GM18858 (cell line): ENCODE results near the gene TMED4.
A peak's percentile ranks its signal among the peaks of the same experiment; 100 is the strongest.
"Not testable (repeated sequence)": the region's sequence is repeated elsewhere in the genome, so short reads cannot be mapped to it uniquely, and the experiment has no call there.

ENCODE experiments used
- ATAC-seq: cut with Tn5 transposase; IDR thresholded peaks from one replicate; pipeline ENCODE4 v1.9.1; 2021; ENCODE audit not compliant: unreplicated experiment

The TMED4 gene

DNA sequence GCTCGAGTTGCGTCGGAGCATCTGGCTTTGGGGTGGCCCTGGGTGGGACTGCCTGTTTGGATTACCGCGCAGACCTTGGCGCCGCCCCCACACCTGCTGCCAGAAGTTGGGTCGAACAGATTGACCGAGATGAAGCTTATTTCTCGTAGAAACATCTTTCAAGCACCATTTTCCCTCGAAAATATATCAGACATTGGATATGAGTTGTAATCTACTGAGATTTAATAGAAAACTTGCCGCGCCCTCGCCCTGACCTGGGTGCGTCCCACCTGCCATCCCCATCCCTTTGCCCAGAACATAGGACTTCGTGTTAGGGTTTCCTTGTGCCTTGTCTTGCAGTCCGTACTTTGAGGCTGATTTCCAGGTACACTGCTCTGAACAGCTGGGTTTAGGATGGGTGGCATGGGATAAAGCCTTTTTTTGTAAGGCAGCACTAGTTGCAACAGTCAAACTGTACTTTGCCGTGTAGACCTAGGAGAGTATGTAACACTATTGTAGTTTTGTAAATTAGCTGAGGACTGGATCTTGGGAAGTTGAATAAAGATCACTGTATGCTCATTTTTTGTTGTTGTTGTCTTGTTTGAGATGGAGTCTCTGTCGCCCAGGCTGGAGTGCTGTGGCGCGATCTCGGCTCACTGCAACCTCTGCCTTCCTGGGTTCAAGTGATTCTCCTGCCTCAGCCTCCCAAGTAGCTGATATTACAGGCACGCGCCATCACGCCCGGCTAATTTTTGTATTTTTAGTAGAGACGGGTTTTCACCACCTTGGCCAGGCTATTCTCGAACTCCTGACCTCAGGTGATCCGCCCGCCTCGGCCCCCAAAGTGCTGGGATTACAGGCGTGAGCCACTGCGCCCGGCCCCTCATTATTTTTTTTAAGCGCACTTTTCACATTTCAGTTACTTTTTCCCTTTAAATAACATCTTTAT lies 25.4 kb upstream of the TMED4 start:
- no peak for ATAC-seq

DNA sequence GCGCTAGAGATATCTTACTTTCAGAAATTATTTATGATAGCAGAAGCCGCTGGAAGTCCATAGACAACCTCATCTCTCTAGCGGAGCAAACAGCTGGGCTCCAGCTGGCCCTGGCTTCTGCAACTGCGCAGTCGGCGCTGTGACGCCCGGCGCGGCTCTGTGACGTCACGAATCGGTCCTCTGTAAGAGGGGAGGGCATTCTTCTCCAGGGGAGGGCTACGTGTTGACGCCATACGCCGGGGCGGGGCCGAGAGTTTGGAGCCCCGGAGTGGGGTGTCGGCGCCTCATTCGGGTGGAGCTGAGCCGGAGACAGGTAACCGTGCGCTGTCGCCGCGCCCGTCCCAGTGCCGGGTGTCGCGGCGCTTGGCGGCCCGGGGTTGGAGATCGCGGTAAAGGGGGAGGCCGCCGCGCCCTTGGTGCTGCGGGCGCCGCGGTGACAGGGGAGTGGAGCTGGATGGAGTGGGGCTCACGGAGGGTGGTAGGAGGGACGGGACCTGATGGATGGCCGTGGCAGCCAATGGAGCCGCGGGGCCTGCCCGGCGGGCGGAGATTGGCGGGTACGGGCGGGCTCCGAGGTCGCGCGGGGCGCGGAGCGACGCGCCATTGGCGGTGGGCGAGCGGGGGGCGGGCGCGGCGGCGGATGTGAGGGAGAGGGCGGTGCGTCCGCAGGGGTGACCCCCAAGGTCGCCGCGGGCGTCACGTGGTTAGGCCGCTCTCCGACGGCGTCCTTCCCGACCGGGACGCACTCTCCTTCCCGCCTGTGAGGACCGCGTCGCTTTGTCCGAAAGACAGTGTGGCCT lies 24.5 kb upstream of the TMED4 start, which contains the start of gene OGDH:
OGDH (plus strand) TSS at position 287 of the 800 bp plus-strand sequence. CDS start 17,717 bp downstream, outside the sequence.
- ATAC-seq, result peak; percentile 83

DNA sequence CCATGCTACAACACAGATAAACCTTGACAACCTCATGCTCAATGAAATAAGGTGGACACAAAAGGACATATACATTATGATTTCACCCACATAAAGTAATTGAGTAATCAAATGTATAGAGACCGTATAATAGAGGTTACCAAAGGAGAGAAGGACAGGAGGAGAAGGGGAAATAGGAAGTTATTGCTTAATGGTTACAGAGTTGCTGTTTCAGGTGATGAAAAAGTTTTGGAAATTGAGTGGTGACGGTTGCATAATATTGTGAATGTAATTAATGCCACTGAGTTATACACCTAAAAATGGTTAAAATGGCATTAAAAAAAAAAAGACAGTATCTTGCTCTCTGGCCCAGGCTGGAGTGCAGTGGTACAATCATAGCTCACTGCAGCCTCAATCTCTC lies 22.9 kb upstream of the TMED4 start:
- no peak for ATAC-seq

DNA sequence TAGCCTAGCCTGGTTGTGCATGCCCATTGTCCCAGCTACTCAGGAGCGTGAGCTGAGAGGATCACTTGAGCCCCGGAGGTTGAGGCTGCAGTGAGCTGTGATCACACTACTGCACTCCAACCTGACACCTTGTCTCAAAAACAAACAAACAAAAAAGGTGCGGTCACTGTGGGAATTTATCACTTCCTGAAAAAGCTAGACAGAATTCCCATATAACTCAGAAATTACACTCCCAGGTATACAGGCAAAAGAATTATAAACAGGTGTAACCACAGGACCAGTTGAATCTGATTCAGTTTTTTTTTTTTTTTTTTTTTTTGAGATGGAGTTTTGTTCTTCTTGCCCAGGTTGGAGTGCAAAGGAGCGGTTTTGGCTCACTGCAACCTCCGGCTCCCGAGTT lies 21.2 kb upstream of the TMED4 start:
- ATAC-seq, result no peak

DNA sequence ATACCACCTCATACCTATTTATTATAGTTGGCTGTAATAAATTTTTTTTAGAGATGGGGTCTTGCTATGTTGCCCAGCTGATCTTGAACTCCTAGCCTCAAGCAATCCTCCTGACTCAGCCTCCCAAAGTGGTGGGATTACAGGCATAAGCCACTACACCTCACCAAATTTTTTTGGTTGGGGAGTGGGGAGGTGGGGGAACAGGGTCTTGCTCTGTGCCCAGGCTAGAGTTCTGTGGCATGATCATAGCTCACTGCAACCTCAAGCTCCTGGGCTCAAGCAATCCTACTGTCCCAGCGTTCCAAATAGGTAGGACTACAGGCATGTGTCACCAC lies 20.5 kb upstream of the TMED4 start:
- ATAC-seq, result no peak

DNA sequence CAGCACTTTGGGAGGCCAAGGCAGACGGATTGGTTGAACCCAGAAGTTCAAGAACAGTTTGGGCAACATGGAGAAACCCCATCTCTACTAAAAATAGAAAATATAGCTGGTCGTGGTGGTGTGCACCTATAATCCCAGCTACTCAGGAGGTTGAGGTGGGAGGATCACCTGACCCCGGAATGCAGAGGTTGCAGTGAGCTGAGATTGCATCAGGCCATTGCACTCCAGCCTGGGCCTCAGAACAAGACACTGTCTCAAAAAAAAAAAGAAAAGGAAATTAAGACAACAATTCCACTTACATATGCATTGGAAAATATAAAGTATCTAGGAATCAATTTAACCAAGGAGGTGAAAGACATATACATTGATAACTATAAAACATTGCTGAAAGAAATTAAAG lies 17.2 kb upstream of the TMED4 start:
- no peak for ATAC-seq

DNA sequence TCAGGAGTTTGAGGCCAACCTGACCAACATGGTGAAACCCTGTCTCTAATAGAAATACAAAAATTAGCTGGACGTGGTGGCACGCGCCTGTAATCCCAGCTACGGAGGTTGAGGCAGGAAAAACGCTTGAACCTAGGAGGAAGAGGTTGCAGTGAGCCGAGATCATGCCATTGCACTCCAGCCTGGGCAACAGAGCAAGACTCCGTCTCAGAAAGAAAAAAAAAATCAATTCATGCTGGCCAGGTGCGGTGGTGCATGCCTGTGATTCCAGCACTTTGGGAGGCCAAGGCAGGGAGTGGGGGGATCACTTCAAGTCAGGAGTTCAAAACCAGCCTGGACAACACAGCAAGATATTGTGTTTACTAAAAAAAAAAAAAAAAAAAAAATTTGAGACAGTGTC lies 15.2 kb upstream of the TMED4 start:
- ATAC-seq, result not testable (repeated sequence)

DNA sequence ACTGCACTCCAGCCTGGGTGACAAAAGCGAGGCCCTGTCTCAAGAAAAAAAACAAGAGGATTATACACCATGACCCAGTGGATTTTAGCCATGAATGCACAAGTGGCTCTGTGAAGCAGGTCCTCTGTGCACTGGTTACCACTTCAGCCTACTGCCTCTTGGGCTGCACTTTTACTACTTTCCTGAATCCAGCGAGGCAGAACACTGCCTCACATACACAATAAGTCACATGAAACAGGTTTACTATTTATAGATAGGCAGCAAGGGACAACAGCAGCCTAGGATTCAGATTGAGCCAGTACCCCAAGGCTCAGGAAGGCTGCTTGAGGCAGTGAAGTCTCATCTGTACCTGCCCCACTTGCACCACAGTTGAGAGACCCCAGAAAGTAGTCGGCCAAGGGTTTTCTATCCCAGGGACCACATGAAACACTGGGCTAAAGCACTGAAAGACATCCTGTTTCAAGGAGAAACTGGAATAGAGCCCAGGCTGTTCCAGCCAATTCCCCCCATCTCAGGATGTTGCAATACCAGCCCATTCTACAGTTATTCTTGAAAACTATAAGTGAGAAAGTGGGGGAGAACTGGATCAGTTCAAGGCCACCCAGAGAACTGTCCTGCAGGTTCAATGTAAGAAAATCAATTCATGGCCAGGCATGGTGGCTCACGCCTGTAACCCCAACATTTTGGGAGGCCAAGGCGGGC lies 14.1 kb upstream of the TMED4 start:
- ATAC-seq, result no peak

DNA sequence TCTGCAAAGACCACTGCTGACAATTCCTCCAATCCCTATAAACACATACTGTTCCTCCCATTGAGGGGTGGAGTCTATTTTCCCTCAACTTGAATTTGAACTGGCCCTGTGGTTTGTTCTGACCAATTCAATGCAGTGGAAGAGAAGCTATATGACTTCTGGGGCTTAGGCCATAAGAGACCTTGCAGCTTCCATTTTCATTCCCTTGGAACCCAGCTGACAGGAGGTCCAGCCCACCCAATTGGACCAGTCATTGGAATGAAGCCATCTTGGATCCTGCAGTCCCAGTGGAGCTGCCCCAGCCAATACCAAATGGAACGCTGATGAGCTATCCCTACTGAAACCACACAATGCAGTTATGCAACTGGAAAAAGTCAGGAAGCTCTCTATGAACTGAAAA lies 8.9 kb upstream of the TMED4 start:
- no peak for ATAC-seq

DNA sequence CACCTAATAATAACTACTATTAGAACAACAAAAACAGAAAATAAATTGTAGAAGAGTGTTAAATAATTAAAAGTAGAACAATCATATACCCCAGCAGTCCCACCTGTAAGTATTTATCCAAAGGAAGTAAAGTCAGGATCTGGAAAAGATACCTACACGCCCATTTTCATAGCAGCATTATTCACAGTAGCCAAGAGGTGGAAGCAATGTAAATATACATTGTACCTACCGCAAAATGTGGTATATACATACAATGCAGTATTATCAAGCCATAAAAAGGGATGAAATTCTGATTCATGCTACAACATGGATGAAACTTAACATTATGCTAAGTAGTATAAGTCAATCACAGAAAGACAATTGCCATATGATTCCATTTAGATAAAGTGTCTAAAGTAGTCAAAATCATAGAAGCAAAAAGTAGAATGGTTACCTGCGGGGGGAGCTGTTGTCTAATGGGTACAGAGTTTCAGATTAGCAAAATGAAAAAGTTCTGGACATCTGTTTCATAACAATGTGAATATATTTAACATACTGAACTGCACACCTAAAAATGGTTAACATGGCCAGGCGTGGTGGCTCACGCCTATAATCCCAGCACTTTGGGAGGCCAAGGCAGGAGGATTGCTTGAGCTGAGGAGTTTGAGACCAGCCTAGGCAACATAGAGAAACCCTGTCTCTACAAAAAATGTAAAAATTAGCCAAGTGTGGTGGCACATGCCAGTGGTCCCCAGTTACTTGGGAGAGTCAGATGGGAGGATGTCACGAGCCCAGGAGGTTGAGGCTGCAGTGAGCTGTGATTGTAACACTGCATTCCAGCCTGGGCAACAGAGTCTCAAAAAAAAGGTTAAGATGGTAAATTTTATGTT lies 6.0 kb upstream of the TMED4 start:
- no peak for ATAC-seq

DNA sequence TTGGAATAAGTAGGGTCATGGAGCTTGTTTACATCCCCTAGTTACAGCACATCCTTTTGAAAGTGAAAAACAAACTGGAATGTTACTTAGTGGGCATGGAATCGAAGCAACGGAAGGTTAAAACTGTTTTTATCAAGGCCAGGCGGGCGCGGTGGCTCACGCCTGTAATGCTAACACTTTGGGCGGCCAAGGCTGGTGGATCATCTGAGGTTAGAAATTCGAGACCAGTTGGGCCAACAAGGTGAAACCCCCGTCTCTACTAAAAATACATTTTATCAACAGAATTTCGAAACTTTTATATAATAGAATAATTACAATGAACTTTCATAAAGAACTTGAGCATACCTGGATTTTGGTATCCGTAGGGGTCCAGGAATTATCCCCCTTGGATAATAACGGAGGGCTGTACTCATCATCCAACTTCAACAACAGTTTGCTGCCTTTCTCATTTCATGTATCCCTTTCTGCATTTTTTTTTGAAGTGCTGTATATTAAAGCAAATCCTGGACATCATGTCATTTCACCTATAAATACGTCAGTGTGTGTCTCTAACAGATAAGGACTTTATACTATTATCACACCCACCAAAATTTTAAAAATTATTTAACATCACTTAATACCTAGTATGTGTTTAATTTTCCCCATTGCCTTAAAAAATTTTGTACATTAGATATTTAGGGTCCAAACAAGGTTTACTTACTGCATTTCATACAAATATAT lies 1.3 kb upstream of the TMED4 start:
- no peak for ATAC-seq

DNA sequence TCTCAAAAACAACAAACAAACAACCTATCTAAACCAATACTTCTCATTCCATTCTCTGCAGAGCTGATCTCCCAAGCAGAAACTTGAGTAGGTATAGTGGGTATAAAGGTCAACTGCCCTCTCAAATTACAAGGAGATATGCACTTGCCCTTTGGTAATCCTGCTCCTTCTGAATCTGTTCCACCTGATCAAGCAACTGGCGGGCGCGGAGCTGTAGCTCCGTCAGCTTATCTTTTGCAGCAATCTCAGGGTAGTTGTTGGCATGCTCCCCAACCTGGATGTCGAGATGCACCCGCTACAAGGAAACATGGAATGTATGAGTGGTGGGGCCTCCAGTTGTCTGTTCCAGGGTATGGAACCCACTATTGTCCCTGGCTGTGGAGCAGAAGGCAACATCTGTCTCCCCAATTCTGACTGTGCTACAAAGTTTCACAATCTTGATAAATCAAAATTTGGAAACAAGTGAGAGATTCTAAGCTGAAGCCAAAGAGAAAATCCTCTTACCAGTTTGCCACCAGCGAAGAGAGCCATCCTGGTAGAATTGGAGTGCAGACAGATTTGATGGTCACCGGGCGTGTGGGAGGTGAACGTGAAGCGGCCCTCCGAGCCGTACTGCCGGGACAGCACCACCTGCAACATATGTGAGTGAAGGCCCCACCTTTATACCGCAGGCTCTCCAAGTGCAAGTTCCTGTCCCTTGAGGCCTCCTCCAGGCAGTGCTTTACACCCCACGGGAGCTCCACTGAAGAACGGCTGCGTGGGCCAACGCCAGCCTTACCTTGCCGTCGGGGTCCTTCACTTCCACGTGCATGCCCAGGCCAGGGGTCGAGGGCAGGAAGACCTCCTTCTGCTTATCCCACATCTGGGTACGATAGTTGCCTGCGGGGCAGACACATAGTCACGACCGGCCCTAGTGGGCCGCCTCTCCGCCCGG lies 819 bp downstream of the TMED4 start:
- peak; percentile 25 for ATAC-seq

DNA sequence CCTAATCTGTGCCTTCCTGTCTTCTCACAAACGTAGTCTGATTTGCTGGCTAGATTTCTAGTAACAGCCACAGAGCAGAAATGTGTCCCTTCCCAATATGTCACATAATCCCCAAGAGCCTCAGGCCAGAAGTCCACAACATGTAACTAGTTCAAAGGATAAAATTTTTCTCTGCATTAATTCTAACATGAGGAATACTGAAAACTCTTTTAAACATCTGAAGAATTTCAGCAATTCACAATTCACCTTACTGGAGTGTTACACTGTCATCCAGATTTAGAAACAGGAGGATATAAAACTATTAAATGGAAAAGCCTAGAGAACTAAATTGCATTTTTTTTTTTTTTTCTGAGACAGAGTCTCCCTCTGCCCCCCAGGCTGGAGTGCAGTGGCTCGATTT lies 5.8 kb downstream of the TMED4 start:
- no peak for ATAC-seq

DNA sequence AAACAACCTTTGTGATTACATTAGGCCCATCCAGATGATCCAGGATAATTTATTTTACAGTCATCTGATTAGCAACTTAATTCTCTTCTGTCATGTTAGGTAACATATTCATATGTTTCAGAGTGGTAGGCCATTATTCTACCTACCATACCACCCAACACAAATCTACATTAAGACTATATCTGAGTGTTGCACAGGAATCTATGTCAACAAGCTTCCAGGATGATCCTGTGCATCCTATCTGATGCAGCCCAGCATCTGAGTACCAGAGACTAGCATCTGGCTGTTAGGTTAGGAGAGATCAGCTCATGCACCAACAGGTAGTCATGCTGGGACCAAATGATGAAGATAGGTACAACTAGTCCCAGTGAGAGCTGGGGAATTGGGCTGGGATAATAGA lies 7.0 kb downstream of the TMED4 start:
- ATAC-seq, result no peak

DNA sequence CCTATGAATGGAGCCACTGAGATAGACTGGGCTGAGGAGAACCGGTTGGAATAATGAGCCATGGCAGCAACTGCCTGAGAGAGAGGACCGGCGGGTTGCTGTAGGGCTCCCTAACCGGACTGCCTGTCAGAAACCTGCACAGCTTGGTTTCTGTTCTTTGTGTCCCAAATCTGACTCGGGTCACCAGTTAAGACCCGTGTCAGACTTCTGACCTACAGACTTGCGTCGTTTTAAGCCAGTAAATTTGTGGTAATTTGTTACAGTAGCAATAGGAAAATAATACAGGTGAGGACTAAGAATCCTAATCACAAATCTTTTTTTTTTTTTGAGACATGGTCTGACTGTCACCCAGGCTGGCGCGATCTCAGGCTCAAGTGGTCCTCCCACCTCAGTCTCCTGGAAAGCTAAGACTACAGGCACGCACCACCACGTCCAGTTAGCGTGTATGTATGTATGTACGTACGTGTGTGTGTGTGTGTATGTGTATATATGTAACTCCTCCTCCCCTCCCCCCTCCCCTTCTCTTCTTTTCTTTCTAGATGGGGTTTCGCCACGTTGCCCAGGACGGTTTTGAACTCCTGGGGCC lies 7.7 kb downstream of the TMED4 start:
- peak; percentile 6 for ATAC-seq

DNA sequence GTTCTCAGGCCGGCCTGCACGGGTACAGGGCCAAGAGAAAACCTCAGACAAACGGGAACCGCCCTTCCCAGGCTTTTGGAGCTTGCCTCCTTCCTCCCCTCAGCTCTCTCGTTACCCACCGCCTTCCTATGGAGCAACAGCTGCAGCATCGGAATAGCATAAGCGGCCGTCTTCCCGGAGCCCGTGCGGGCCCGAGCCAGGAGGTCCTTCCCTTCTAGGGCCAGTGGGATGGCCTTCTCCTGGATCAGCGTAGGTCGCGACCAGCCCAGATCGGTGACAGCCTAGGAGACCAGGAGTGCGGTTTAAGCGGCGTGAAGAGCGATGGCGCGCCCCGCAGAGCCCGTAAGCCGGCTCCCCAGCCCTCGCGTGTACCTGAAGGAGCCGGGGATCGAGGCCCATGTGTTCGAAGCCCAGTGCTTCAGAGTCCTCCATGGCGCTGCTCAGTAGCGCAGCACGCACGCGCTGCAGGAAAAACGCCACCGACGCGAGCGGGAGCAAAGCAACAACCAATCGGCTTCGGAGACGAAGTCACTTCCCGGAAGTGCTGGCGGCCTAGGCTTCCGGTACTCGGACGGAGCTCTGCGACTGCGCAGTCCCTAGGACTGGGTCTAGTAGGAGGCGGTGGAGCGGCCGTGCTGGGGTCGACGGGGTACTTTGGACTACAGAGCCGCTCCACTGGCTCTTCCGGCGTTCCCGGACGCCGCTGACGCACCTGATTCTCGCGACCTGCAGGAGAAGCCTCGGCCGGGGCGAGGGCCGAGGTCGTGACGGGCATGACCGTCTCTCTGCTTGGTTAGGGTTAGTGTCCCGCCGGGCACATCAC lies 8.4 kb downstream of the TMED4 start, which contains the start of gene DDX56:
DDX56 (minus strand) TSS at position 445 of the 823 bp plus-strand sequence; CDS start at position 432, 13 bp downstream.
- peak; percentile 85 for ATAC-seq

DNA sequence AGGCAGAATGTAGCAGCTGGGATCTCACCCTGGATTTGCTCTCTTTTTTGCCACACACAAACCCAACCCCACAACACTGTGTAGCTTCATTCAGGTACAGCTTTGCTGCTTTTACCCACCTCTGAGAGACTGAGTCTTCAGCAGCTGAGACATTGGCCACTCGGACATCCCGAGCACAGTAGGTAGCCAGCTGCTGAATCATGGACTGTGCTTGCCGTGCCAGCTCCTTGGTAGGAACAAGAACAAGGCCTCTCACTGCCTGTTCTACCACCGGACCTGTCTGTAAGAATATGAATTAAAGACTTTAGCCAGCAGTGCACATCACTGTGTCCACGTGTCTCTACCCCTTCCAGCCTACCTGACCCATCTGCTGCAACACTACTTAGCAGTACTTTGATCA lies 9.3 kb downstream of the TMED4 start:
- ATAC-seq, result no peak
